Esophagus squamous epithelium (tissue), 5 donors: ENCODE data around the gene LIMS2. TPM values are rescaled to one million over a fixed set of nuclear protein-coding genes. Genes with fewer than 3 reads are reported as not detected.
A peak's percentile ranks its signal among the peaks of the same experiment; 100 is the strongest.

Source experiments
- DNase-seq: peaks from one replicate; lab custom pipeline; 2025; lab: John Stamatoyannopoulos, UW
- H3K27ac ChIP-seq, 4 donors: fragments of 200-600 bp; sonication (generic); one replicate each; pipeline ENCODE4 v1.5.1; 2016 to 2019; ENCODE audit warnings: mild to moderate bottlenecking in 1 of 4
- H3K27me3 ChIP-seq, 4 donors: fragments of 200-600 bp; sonication (generic); 1 replicate in 3 of 4; 2 replicates in 1 of 4; pipeline versions ENCODE4 v1.5.1 to v1.6.0; 2017 to 2021; ENCODE audit warnings: antibody characterized with exemption in 1 of 4
- H3K36me3 ChIP-seq, 3 donors: fragments of 200-600 bp; sonication (generic); one replicate each; pipeline ENCODE4 v1.5.1; 2016 to 2019
- H3K4me1 ChIP-seq, 3 donors: fragments of 200-600 bp; sonication (generic); one replicate each; pipeline ENCODE4 v1.5.1; 2017 to 2019
- H3K4me3 ChIP-seq, 4 donors: fragments of 200-600 bp; sonication (generic); 1 replicate in 3 of 4; 2 replicates in 1 of 4; pipeline ENCODE4 v1.5.1; 2016 to 2019; ENCODE audit warnings: mild to moderate bottlenecking in 2 of 4, moderate library complexity in 1 of 4
- H3K9me3 ChIP-seq, 3 donors: fragments of 200-600 bp; sonication (generic); one replicate each; pipeline ENCODE4 v1.5.1; 2016 to 2019
- POLR2A ChIP-seq, 4 donors: fragments of 450-650 bp; IDR thresholded peaks; one replicate each; pipeline ENCODE4 v1.6.1; 2017; ENCODE audit warnings: antibody characterized with exemption in 4 of 4, mild to moderate bottlenecking in 4 of 4, moderate library complexity in 3 of 4
- WGBS, 2 donors: methylation state at CpG; one replicate each; pipeline ENCODE4 v1.1.5; 2018; 5-methylcytosine and 5-hydroxymethylcytosine counted together
- intact Hi-C: fragments of 100-400 bp; cut with DNase I; formaldehyde crosslinking; loops from one replicate; pipeline ENCODE4 v1.15.0; 2022
- total RNA-seq, 4 donors: library from RNA; depleted of rRNA; stranded (reverse); fragments of >200 nt; gene quantifications; one replicate each; pipeline ENCODE4 v1.1.0, GENCODE V29; 2016
- TF ChIP-seq, protein P1 (sequence below), 6 experiments: fragments of 450-650 bp in 4 of 6; fragments of 200-600 bp in 2 of 6; sonication (generic) in 2 of 6; IDR thresholded peaks; one replicate each; pipeline ENCODE4 v1.5.1; 2016 to 2019; ENCODE audit warnings: antibody characterized with exemption in 6 of 6, mild to moderate bottlenecking in 4 of 6, moderate library complexity in 4 of 6
- donor health status: DM: yes; HTN: yes; CAD: no.

LIMS2 gene
- total RNA-seq, 4 donors from 2014 or later: 2.4 to 29.6 (median 5.9) TPM

DNA sequence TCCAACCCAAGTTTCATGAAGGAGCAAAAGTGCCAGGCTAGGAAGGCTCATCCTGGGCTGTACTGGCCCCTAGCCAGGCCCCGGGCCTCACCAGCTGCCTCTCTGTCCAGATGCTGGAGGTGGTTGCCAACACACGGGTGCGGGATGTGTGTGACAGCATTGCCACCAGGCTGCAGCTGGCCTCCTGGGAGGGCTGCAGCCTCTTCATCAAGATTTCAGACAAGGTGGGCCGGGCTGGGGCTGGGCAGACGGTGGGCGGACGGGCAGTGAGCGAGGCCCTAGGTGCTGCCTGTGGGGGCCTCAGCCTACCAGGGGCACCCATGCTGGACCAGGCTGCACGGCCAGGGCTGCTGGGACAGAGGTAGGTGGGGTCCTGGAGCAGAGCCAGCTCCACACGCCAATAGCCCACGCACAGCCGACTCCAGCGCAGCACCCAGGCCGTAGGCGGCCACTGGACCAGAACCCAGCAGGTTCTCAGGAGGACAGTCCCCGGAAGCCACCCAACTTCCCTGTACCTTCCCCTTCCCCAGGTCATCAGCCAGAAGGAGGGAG lies 41.2 kb downstream of the LIMS2 start:
- Histone ChIP-seq H3K9me3 (no peaks in the 10 kb centered on the region), H3K36me3 (no peaks in the 10 kb centered on the region), H3K27me3 (no peaks in the 10 kb centered on the region), H3K4me3 (no peak overlapping the region), H3K27ac (no peak overlapping the region), H3K4me1 (peaks cover 11 to 56% (median 26%) of the 10 kb centered on the region in 3 donors)
- TF ChIP-seq, protein P1, sequence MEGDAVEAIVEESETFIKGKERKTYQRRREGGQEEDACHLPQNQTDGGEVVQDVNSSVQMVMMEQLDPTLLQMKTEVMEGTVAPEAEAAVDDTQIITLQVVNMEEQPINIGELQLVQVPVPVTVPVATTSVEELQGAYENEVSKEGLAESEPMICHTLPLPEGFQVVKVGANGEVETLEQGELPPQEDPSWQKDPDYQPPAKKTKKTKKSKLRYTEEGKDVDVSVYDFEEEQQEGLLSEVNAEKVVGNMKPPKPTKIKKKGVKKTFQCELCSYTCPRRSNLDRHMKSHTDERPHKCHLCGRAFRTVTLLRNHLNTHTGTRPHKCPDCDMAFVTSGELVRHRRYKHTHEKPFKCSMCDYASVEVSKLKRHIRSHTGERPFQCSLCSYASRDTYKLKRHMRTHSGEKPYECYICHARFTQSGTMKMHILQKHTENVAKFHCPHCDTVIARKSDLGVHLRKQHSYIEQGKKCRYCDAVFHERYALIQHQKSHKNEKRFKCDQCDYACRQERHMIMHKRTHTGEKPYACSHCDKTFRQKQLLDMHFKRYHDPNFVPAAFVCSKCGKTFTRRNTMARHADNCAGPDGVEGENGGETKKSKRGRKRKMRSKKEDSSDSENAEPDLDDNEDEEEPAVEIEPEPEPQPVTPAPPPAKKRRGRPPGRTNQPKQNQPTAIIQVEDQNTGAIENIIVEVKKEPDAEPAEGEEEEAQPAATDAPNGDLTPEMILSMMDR (IDR thresholded peaks at IDR 0.05): no peak
- no peak for TF ChIP-seq POLR2A (IDR thresholded peaks at IDR 0.05)
- DNase-seq: no peak
- intact Hi-C loops: no loop called here
- WGBS, 2 donors: 80% methylated on average over 1 of the region's 16 CpGs; no CpG with 5 or more reads in 1 of the 2 donors

DNA sequence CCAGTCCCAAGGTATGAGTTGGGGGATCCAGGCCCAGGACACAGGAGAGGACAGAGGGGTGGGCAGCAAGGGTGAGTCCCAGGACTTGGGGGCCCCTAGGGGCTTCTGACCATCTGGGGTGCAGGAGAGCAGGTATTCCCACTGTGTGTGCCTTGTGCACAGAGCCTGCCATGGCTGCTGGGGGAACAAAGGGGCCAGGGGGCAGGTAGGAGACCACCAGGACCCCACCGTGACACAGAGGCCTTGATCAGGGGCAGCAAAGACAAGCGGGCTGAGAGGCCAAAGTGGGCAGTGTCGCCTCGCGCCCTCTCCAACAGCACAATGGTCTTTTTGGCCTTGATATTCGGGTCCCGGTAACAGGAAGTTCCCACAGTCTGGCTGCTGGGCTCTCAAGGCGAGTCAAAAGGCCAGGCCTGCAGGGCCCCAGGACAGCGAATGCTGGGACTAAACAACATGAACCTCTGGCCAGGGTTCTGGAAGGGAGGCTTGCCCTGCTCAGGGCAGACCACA lies 41.7 kb downstream of the LIMS2 start:
- Histone ChIP-seq H3K27me3 (no peaks in the 10 kb centered on the region), H3K4me3 (no peak overlapping the region), H3K27ac (peak overlapping the region in 1 of 4 donors; percentile 5), H3K9me3 (no peaks in the 10 kb centered on the region), H3K4me1 (peaks cover 11 to 52% (median 25%) of the 10 kb centered on the region in 3 donors), H3K36me3 (no peaks in the 10 kb centered on the region)
- intact Hi-C loops: no loop called here
- 70 to 75% methylated on average over 1 to 9 of the region's 9 CpGs for WGBS, 2 donors
- no peak for TF ChIP-seq POLR2A (IDR thresholded peaks at IDR 0.05)
- DNase-seq: no peak

DNA sequence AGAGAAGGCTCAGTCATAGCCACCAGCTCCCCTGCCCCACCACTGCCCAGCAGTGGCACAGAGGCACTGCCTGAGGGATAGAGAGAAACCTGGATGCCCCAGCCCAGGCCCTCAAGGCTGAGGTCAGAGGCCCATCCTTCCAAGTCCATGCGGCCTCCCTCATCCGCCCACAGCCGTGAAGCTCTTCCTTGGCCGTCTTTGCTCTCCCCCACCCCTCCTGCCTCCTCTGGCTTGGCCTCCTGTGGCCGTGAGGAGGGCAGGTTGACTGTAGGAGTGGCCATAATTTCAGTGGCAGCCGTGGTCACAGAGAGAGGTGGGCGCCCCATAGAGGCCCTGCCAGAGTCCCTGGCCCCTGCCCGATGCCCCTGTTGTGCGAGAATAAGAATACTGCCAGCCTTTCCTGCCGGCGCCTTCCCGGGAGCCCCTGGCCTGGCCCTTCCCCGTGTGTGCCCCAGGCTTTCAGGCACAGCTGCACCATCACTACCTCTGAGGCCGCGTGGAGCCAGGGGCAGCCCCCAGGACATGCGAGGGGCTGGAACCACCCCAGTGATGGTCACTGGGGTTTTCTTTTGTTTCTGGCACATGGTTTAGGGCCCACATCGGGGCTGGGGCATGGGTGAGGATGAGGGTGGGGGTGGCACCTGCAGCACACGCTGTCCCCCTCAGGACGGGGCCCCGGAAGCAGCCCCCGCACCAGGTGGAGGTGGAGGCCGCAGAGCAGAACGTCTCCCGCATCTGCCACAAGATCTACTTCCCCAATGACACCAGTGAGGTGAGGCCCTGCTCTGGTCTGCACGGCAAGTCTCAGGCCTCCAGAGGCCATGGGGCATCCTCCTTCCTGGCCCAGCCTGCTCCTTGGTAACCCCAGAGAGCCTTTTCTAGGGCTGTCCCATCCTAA lies 42.5 kb downstream of the LIMS2 start:
- WGBS, 2 donors: 66 to 76% methylated on average over 9 of the region's 25 CpGs
- H3K4me3 ChIP-seq: no peak overlapping the region
- intact Hi-C loops: no loop called here
- TF ChIP-seq POLR2A (IDR thresholded peaks at IDR 0.05): no peak
- TF ChIP-seq, protein P1 (IDR thresholded peaks at IDR 0.05): no peak
- H3K27ac ChIP-seq: no peak overlapping the region
- no peaks in the 10 kb centered on the region for H3K36me3 ChIP-seq
- H3K4me1 ChIP-seq: peaks cover 8 to 45% (median 18%) of the 10 kb centered on the region in 3 donors
- DNase-seq: no peak
- H3K27me3 ChIP-seq: no peaks in the 10 kb centered on the region
- no peaks in the 10 kb centered on the region for H3K9me3 ChIP-seq

DNA sequence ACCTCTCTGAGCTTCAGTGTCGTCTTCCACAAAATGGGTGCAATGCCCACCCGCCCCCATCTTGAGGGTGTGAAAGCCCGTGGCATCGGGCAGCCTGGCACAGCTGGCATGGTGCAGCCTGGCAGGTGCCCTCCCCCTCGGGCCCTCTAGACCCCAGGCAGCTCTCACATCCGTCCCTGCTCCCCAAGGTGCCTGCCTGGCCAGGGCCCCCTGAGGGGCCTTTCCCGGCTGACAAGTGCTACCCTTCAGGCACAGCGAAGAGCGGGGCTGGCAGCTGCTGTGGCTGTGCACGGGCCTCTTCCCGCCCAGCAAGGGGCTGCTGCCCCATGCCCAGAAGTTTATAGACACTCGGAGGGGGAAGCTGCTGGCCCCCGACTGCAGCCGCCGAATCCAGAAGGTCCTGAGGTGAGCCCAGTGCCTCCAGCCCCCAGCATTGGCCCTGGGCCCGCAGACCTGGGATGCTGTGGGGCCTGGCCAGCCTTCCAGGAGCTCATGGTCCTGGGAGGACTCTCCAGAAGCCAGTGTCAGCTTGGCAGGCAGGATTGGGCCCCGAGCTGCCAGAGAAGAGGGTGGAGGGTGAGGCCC lies 43.2 kb downstream of the LIMS2 start:
- Histone ChIP-seq H3K27me3 (peaks cover 0 to 4% (median 0%) of the 10 kb centered on the region in 4 donors), H3K36me3 (no peaks in the 10 kb centered on the region), H3K4me1 (peaks cover 2 to 37% (median 10%) of the 10 kb centered on the region in 3 donors), H3K9me3 (no peaks in the 10 kb centered on the region), H3K4me3 (no peak overlapping the region), H3K27ac (no peak overlapping the region)
- intact Hi-C loops: no loop called here
- DNase-seq: no peak
- TF ChIP-seq, protein P1 (IDR thresholded peaks at IDR 0.05): no peak
- TF ChIP-seq POLR2A (IDR thresholded peaks at IDR 0.05): no peak
- WGBS, 2 donors: 92% methylated on average over 7 of the region's 17 CpGs; no CpG with 5 or more reads in 1 of the 2 donors

DNA sequence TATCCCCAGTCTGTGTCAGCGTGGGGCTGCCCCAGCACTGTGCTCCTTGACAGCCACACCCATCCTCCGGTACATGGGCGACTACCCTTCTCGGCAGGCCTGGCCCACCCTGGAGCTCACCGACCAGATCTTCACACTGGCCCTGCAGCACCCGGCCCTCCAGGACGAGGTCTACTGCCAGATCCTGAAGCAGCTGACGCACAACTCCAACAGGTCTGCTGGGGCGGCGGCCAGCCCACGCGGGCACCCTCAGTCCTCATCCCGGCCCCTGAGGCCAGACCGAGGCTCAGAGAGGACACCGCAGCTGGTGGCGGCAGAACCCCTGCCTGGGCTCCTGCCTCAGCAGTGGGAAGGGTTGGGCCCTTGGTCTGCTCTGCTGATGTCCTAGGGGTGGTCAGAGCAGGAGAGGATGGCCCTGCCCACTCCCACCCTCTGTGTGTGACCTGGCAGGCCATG lies 43.8 kb downstream of the LIMS2 start:
- Histone ChIP-seq H3K36me3 (no peaks in the 10 kb centered on the region), H3K4me3 (no peak overlapping the region), H3K27me3 (peaks cover 0 to 6% (median 0%) of the 10 kb centered on the region in 4 donors), H3K9me3 (no peaks in the 10 kb centered on the region), H3K27ac (no peak overlapping the region), H3K4me1 (peaks cover 0 to 32% (median 10%) of the 10 kb centered on the region in 3 donors)
- no peak for TF ChIP-seq POLR2A (IDR thresholded peaks at IDR 0.05)
- TF ChIP-seq, protein P1 (IDR thresholded peaks at IDR 0.05): no peak
- DNase-seq: no peak
- intact Hi-C loops: no loop called here
- WGBS, 2 donors: 70% methylated on average over 6 of the region's 16 CpGs; no CpG with 5 or more reads in 1 of the 2 donors
